Upper lobe of left lung (tissue), 6 donors: ENCODE measurements around the gene GPD2. TPM values are rescaled to one million over a fixed set of nuclear protein-coding genes. Genes with fewer than 3 reads are reported as not detected.

Experiments used
- ATAC-seq, 2 donors: fragments of 200-7000 bp; cut with Tn5 transposase; one replicate each; pipeline ENCODE4 v1.9.1; 2022; ENCODE audit warnings: mild to moderate bottlenecking in 2 of 2, moderate library complexity in 2 of 2; ENCODE audit not compliant: low FRiP score in 2 of 2
- DNase-seq, 2 donors: peaks; one replicate each; pipeline ENCODE4 v3.0.0-alpha.2; 2019 to 2020
- H3K27ac ChIP-seq, 4 donors: fragments of 200-600 bp; sonication (generic); one replicate each; pipeline ENCODE4 v1.5.1; 2016 to 2019
- H3K27me3 ChIP-seq, 4 donors: fragments of 200-600 bp; sonication (generic); one replicate each; pipeline ENCODE4 v1.5.1; 2017 to 2019
- H3K36me3 ChIP-seq, 4 donors: fragments of 200-600 bp; sonication (generic); one replicate each; pipeline ENCODE4 v1.5.1; 2016 to 2019
- H3K4me1 ChIP-seq, 4 donors: fragments of 200-600 bp; sonication (generic); one replicate each; pipeline ENCODE4 v1.5.1; 2018 to 2019
- H3K4me3 ChIP-seq, 4 donors: fragments of 200-600 bp; sonication (generic); one replicate each; pipeline ENCODE4 v1.5.1; 2017 to 2019; ENCODE audit warnings: mild to moderate bottlenecking in 2 of 4, moderate library complexity in 1 of 4
- H3K9me3 ChIP-seq, 4 donors: fragments of 200-600 bp; sonication (generic); one replicate each; pipeline ENCODE4 v1.5.1; 2018 to 2019
- CTCF ChIP-seq, 6 experiments: fragments of 450-650 bp in 4 of 6; fragments of 200-600 bp in 2 of 6; sonication (generic) in 2 of 6; IDR thresholded peaks; one replicate each; pipeline ENCODE4 v1.5.1; 2016 to 2019; ENCODE audit warnings: antibody characterized with exemption in 6 of 6
- EP300 ChIP-seq, 4 donors: sonication (generic); formaldehyde crosslinking; IDR thresholded peaks; one replicate each; pipeline ENCODE4 v1.5.1; 2017; ENCODE audit warnings: antibody characterized with exemption in 4 of 4, control low read depth in 2 of 4
- POLR2A ChIP-seq, 4 donors: fragments of 450-650 bp; IDR thresholded peaks; one replicate each; pipeline ENCODE4 v1.5.1; 2016 to 2017; ENCODE audit warnings: antibody characterized with exemption in 4 of 4, mild to moderate bottlenecking in 2 of 4
- POLR2AphosphoS5 ChIP-seq, 2 donors: sonication (generic); formaldehyde crosslinking; IDR thresholded peaks; one replicate each; pipeline ENCODE4 v1.5.1; 2017; ENCODE audit warnings: antibody characterized with exemption in 2 of 2
- WGBS, 2 donors: methylation state at CpG; one replicate each; pipeline ENCODE4 v1.1.5; 2017 to 2018; 5-methylcytosine and 5-hydroxymethylcytosine counted together
- total RNA-seq, 6 donors: library from RNA; depleted of rRNA in 4 of 6; stranded (reverse); fragments of >200 nt in 4 of 6; gene quantifications; one replicate each; pipeline versions ENCODE4 v1.1.0 to v1.2.1, GENCODE V29; 2016 to 2021
- donor health status: DM: no; HTN: no; CAD: no; lungs with moderate emphysema.
- donor health status: DM: no; HTN: yes; CAD: no; lungs with severe emphysema.

The GPD2 gene
- total RNA-seq, 6 donors from 2014 or later, result 37.6 to 142 (median 44.2) TPM

DNA sequence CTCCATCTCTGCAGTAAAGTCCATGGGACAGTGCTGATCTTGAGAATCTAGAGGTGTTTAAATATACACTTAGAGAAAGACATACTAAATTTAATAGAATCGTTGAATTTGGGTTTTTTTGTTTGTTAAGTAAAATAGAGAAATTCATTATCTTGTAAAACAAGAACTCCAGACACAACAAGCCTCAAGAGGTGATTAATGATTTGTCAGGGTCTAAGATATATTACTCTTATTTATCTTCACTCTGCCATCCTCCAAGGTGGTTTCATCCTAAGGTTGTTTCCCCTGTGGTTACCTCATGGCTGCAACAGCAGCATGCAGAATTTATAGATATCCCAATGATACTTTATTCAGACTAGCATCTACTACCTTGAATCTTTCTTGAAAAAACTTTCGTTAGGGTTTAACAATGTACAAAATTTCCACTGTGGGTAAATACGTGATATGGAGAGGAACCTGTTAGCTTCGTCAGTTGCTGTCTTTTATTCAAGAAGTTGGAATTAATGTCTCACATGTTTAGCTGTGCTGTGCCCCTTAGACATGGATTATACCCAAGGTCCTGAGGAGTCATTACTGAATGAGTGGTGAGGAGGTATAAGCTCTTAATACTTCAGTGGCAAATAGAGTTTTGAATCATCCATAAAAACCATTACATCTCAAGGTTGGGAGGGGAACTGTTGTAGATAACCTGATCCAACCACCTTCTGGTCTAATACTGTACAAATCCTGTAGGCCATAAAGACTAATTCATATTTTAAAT lies 128.0 kb downstream of the GPD2 start:
- Histone ChIP-seq H3K27ac (no peak overlapping the region), H3K36me3 (peaks cover 0 to 4% (median under 1%) of the 10 kb centered on the region in 4 donors), H3K4me3 (no peak overlapping the region), H3K9me3 (no peaks in the 10 kb centered on the region), H3K27me3 (no peaks in the 10 kb centered on the region), H3K4me1 (no peaks in the 10 kb centered on the region)
- no peak for ATAC-seq
- TF ChIP-seq POLR2AphosphoS5 (IDR thresholded peaks at IDR 0.05), result no peak
- no peak for TF ChIP-seq POLR2A (IDR thresholded peaks at IDR 0.05)
- TF ChIP-seq EP300 (IDR thresholded peaks at IDR 0.05), result no peak
- TF ChIP-seq CTCF (IDR thresholded peaks at IDR 0.05), result no peak
- 84 to 89% methylated on average over 4 of the region's 4 CpGs for WGBS, 2 donors
- DNase-seq, result no peak

DNA sequence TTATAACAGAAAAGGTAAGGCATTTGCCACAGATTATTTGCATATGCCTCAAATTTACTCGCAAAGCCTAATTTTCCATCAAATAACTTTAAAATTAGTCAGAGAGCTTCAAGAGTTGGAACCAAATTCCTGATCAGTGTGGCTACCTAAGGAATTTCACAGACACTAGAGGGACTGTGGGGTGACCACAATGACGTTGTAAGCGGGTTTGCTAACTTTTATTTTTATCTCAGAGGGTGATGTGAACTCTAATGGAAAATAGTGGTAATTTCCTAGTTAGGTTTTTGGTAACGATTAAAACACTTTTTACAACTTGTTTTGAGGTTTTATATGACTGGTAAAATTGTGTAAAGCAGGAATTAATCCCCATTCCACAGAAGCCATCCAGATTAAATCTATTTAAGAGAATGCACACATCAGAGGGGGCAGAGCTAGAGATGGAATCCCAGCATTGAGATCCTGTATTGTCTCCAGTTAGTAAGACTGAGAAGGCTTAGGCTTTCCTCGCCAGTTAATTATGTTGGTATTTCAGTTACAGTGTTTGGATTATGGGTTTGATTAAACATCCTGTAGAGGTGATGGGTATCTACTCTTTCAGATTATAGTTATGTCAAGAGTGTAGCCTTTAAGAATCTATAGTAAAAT lies 129.0 kb downstream of the GPD2 start:
- peak in 1 of 2 donors; percentile 17 for ATAC-seq
- H3K9me3 ChIP-seq, result no peaks in the 10 kb centered on the region
- no peak overlapping the region for H3K27ac ChIP-seq
- no peaks in the 10 kb centered on the region for H3K4me1 ChIP-seq
- 84 to 92% methylated on average over 5 of the region's 5 CpGs for WGBS, 2 donors
- no peaks in the 10 kb centered on the region for H3K27me3 ChIP-seq
- peaks cover 0 to 14% (median 8%) of the 10 kb centered on the region in 4 donors for H3K36me3 ChIP-seq
- H3K4me3 ChIP-seq, result no peak overlapping the region
- DNase-seq, result no peak
- TF ChIP-seq EP300 (IDR thresholded peaks at IDR 0.05), result no peak
- TF ChIP-seq POLR2A (IDR thresholded peaks at IDR 0.05), result no peak
- no peak for TF ChIP-seq POLR2AphosphoS5 (IDR thresholded peaks at IDR 0.05)
- no peak for TF ChIP-seq CTCF (IDR thresholded peaks at IDR 0.05)

GRCh38 chr2:156573710-156574109 lies 137.5 kb downstream of the GPD2 start:
- peaks cover 4 to 33% (median 12%) of the 10 kb centered on the region in 4 donors for H3K36me3 ChIP-seq
- ATAC-seq (no peak), DNase-seq (no peak)
- H3K4me3 ChIP-seq, result no peak overlapping the region
- no peak for TF ChIP-seq EP300 (IDR thresholded peaks at IDR 0.05)
- no peak for TF ChIP-seq CTCF (IDR thresholded peaks at IDR 0.05)
- H3K27me3 ChIP-seq, result no peaks in the 10 kb centered on the region
- H3K4me1 ChIP-seq, result no peaks in the 10 kb centered on the region
- H3K27ac ChIP-seq, result no peak overlapping the region
- 78 to 81% methylated on average over 2 of the region's 2 CpGs for WGBS, 2 donors
- no peaks in the 10 kb centered on the region for H3K9me3 ChIP-seq

- DNase-seq (no peak), ATAC-seq (no peak)
- Histone ChIP-seq H3K4me3 (no peak overlapping the region), H3K36me3 (peaks cover 4 to 32% (median 12%) of the 10 kb centered on the region in 4 donors), H3K27me3 (no peaks in the 10 kb centered on the region), H3K9me3 (no peaks in the 10 kb centered on the region), H3K27ac (no peak overlapping the region), H3K4me1 (no peaks in the 10 kb centered on the region)
- TF ChIP-seq POLR2A (IDR thresholded peaks at IDR 0.05) (no peak), POLR2AphosphoS5 (IDR thresholded peaks at IDR 0.05) (no peak), EP300 (IDR thresholded peaks at IDR 0.05) (no peak), CTCF (IDR thresholded peaks at IDR 0.05) (no peak)
Observed at GRCh38 chr2:156574112-156574511, 137.9 kb downstream of the GPD2 start.
